Ishikawa (cell line): ENCODE results near the gene LRRC26.

Source experiments
- CEBPB ChIP-seq: IDR thresholded peaks from 2 replicates; pipeline ENCODE4 v1.6.1; 2012
- CREB1 ChIP-seq: IDR thresholded peaks from 2 replicates; pipeline ENCODE4 v1.6.1; 2012; ENCODE audit warnings: low read depth
- EGR1 ChIP-seq: IDR thresholded peaks from 2 replicates; pipeline ENCODE4 v1.6.1; 2012
- EP300 ChIP-seq: IDR thresholded peaks from 2 replicates; pipeline ENCODE4 v1.6.1; 2012; ENCODE audit warnings: borderline replicate concordance
- FOXM1 ChIP-seq: IDR thresholded peaks from 2 replicates; pipeline ENCODE4 v1.6.1; 2012; ENCODE audit warnings: low read depth, borderline replicate concordance
- MAX ChIP-seq: IDR thresholded peaks from 2 replicates; pipeline ENCODE4 v1.6.1; 2012
- NFIC ChIP-seq: IDR thresholded peaks from 2 replicates; pipeline ENCODE4 v1.6.1; 2012
- RAD21 ChIP-seq: IDR thresholded peaks from 2 replicates; pipeline ENCODE4 v1.6.1; 2012; ENCODE audit warnings: low read depth
- TAF1 ChIP-seq: IDR thresholded peaks from 2 replicates; pipeline ENCODE4 v1.6.1; 2012; ENCODE audit warnings: low read depth, mild to moderate bottlenecking
- TCF12 ChIP-seq: IDR thresholded peaks from 2 replicates; pipeline ENCODE4 v1.6.1; 2012; ENCODE audit warnings: low read depth
- TEAD4 ChIP-seq: IDR thresholded peaks from 2 replicates; pipeline ENCODE4 v1.6.1; 2012
- USF1 ChIP-seq: IDR thresholded peaks from 2 replicates; pipeline ENCODE4 v1.6.1; 2012
- YY1 ChIP-seq: IDR thresholded peaks from 2 replicates; pipeline ENCODE4 v1.6.1; 2012; ENCODE audit warnings: low read depth
- ZBTB7A ChIP-seq: IDR thresholded peaks from 2 replicates; pipeline ENCODE4 v1.6.1; 2012; ENCODE audit warnings: low read depth
- TF ChIP-seq, protein P1 (sequence below): IDR thresholded peaks from 2 replicates; pipeline ENCODE4 v1.6.1; 2012; ENCODE audit warnings: low read depth, mild to moderate bottlenecking

The LRRC26 gene

DNA sequence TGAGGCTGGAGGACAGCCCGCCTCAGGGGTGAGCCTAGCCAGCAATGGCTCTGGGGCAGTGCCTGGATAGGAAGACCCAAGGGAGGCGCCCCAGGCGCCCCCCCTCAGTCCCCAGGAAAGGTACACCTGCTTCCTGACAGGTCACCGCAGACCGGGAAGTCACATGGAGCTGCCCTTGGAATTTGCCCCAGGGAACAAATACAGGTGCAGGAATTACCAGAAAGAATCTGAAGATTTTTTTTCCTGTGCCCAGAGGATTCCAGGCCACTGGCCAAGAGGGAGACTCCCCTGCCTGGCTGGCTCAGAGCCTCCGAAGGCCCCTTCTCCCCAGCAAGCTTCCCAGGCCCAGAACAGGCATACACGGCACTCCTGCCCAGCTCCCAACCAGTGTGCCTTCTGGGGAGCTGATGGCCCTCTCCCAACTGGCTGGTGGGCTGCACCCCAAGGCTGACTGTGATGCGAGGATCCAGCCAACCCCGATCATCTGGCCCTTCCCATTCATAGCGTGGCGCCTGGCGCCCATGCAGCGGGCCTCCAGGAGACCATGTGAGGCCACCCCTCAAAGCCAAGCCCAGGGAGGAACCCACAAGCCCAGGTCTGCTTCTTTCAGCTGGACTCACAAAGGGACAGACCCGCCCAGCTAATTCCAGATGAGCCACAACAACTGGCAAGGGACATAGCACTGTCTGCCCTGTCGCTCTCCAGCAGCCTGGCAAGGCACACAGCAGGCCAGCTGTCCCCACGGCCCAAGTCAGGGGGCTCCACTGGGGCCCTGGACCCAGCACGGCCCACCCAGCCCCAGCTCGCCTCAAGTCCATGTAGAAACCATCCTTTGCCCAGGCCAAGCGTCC lies 28.4 kb upstream of the LRRC26 start:
- TF ChIP-seq RAD21: no peak
- TF ChIP-seq NFIC: peak; percentile 60
- peak; percentile 83 for TF ChIP-seq USF1
- TF ChIP-seq TEAD4: peak; percentile 79
- TF ChIP-seq MAX: 0 out of 2 replicates have a peak, but pooled peaks have one; percentile 17
- TF ChIP-seq TCF12: peak; percentile 82
- no peak for TF ChIP-seq TAF1
- TF ChIP-seq CEBPB: no peak
- TF ChIP-seq EGR1: no peak

GRCh38 chr9:137195525-137196220 lies 25.8 kb upstream of the LRRC26 start:
- TF ChIP-seq, protein P1, sequence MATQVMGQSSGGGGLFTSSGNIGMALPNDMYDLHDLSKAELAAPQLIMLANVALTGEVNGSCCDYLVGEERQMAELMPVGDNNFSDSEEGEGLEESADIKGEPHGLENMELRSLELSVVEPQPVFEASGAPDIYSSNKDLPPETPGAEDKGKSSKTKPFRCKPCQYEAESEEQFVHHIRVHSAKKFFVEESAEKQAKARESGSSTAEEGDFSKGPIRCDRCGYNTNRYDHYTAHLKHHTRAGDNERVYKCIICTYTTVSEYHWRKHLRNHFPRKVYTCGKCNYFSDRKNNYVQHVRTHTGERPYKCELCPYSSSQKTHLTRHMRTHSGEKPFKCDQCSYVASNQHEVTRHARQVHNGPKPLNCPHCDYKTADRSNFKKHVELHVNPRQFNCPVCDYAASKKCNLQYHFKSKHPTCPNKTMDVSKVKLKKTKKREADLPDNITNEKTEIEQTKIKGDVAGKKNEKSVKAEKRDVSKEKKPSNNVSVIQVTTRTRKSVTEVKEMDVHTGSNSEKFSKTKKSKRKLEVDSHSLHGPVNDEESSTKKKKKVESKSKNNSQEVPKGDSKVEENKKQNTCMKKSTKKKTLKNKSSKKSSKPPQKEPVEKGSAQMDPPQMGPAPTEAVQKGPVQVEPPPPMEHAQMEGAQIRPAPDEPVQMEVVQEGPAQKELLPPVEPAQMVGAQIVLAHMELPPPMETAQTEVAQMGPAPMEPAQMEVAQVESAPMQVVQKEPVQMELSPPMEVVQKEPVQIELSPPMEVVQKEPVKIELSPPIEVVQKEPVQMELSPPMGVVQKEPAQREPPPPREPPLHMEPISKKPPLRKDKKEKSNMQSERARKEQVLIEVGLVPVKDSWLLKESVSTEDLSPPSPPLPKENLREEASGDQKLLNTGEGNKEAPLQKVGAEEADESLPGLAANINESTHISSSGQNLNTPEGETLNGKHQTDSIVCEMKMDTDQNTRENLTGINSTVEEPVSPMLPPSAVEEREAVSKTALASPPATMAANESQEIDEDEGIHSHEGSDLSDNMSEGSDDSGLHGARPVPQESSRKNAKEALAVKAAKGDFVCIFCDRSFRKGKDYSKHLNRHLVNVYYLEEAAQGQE: no peak
- TF ChIP-seq RAD21 (no peak), ZBTB7A (peak; percentile 61; the same call in 1 of the 2 replicates), EP300 (0 out of 2 replicates have a peak, but pooled peaks have one; percentile 35), FOXM1 (no peak), CREB1 (no peak), YY1 (no peak), TCF12 (no peak), MAX (no peak), TAF1 (no peak), NFIC (peak; percentile 90), TEAD4 (no peak)

- TF ChIP-seq MAX: 0 out of 2 replicates have a peak, but pooled peaks have one; percentile 10
- TF ChIP-seq EP300: no peak
These were observed 25.1 kb upstream of the LRRC26 start for GRCh38 chr9:137194909-137195308.

- TF ChIP-seq USF1 (0 out of 2 replicates have a peak, but pooled peaks have one; percentile 37), TCF12 (0 out of 2 replicates have a peak, but pooled peaks have one; percentile 36), NFIC (peak; percentile 68)
- TF ChIP-seq, protein P1: no peak
These were observed 24.5 kb upstream of the LRRC26 start for GRCh38 chr9:137194388-137194787.

DNA sequence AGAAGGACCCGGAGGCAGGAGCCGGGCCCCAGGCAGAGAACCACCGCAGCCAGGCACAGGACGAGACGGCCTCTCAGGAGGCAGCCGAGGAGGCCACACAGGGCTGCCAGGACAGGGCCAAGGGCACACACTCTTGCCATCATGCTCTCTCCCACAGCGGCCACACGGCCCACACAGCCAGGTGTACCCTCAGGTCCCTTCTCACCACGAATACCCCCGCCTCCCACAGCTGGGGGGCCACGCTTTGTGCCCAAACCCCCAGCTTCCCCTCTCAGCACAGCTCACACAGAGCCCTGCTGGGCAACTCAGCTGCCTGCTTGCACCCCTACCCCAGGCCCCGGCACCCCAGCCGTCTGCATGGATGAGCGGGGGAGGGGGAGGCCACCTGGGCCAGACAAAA lies 23.9 kb upstream of the LRRC26 start:
- TF ChIP-seq ZBTB7A (no peak), CREB1 (no peak), EP300 (no peak), MAX (no peak), TEAD4 (no peak), CEBPB (no peak), USF1 (no peak), TAF1 (no peak), RAD21 (no peak), FOXM1 (no peak), NFIC (no peak), TCF12 (no peak), YY1 (no peak), EGR1 (no peak)
- TF ChIP-seq, protein P1: no peak
